ENCODE results near the gene IL13RA2.

- TF ChIP-seq POLR2A (IDR thresholded peaks at IDR 0.05), result no peak
- no peak for TF ChIP-seq CTCF (IDR thresholded peaks at IDR 0.05)
These were observed 728 bp upstream of the IL13RA2 start for GRCh38 chrX:115018040-115018647.
